ENCODE results near the gene DGKI. TPM values are rescaled to one million over a fixed set of nuclear protein-coding genes. Genes with fewer than 3 reads are reported as not detected.

The DGKI gene
- total and polyA plus RNA-seq, 9 of the 15 experiments (the other 6 are each of a cell fraction or from before 2014, with no cell fraction given), result 0.11 to 0.54 (median 0.15) TPM; not detected in 5

DNA sequence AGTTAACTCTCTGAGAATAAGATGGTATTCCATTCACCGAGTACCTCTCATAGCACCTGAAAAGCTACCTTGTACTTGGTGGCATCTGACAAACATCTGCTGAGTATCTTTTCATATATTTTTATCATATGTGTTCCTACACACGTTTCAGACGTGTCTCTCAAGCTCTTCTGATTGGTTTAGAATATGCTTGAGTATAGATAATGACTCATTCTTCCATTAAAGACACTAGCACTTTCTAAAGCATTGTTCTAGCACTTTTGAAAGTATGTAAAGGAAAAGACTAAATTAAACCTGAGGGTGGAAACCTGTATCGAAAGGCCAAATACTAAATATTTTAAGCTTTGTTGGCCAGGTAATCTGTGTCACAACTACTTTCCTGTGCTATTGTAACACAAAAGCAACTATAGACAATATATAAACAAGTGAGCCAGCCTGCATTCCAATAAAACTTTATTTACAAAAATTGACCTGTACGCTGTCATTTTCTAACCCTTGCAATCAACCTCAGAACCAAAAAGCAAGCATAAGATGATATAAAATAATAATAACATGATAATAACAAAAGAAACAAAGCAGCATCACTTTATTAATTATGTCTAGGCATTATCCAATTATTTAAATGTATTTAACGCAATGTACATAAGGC lies 95.3 kb downstream of the DGKI start:
- H3K9me1 ChIP-seq (ENCODE audit: control insufficient read depth, insufficient read depth, low read length), result no peaks in the 10 kb centered on the region
- H2AFZ ChIP-seq (ENCODE audit: low read depth, low read length), result no peak overlapping the region
- no peaks in the 10 kb centered on the region for H3K79me2 ChIP-seq (ENCODE audit: control insufficient read depth, insufficient read depth, low read length)
- no peaks in the 10 kb centered on the region for H3K9me3 ChIP-seq (replicated peaks; ENCODE audit: control insufficient read depth, insufficient read depth, low read depth, low read length)
- no peaks in the 10 kb centered on the region for H4K20me1 ChIP-seq (replicated peaks; ENCODE audit: control insufficient read depth, insufficient read depth, low read length)
- DNase-seq (ENCODE audit: extremely low read depth in 1 of 4, low spot score in 3 of 4) (no peak), ATAC-seq (no peak), FAIRE-seq (no peak)
- CTCF ChIA-PET (ENCODE audit: low intra/inter-chr PET ratio), result no interaction called here
- WGBS (ENCODE audit: insufficient coverage, low coverage, missing lambda C conversion rate), result 8% methylated on average over 6 of the region's 6 CpGs
- intact Hi-C loops (cut with micrococcal nuclease), result no loop called here
- H3K4me2 ChIP-seq (ENCODE audit: insufficient read depth, low read length), result no peak overlapping the region
- in situ Hi-C loops (cut with MboI), result no loop called here
- H3K4me3 ChIP-seq, result no peak overlapping the region
- no peaks in the 10 kb centered on the region for H3K36me3 ChIP-seq (ENCODE audit: control insufficient read depth, insufficient read depth, low read length)
- H3K4me1 ChIP-seq (replicated peaks in 1 of 2; ENCODE audit: control insufficient read depth in 2 of 2, insufficient read depth in 2 of 2, low read length in 2 of 2), result no peaks in the 10 kb centered on the region
- POLR2A ChIA-PET, result no interaction called here
- H3K27me3 ChIP-seq (ENCODE audit: control insufficient read depth in 2 of 2, insufficient read depth in 2 of 2, low read length in 2 of 2), result peaks cover 3 to 16% of the 10 kb centered on the region in 2 experiments; a peak in 2 of 5 replicates
- peak; percentile 80 for TF ChIP-seq ZBTB40 (IDR thresholded peaks at IDR 0.05)
- no peak for TF ChIP-seq ZBTB40 (CRISPR knock-in tag; IDR thresholded peaks at IDR 0.05)
- no peak for TF ChIP-seq STAT5B (CRISPR knock-in tag; IDR thresholded peaks at IDR 0.05)
- no TSS peak for BruUV-seq (replicated peaks)
- no peak overlapping the region for H3K9ac ChIP-seq (ENCODE audit: insufficient read depth in 1 of 2, low read depth in 2 of 2, low read length in 2 of 2)
- no peak overlapping the region for H3K27ac ChIP-seq (ENCODE audit: extremely low read depth, low read depth, low read length)
